ENCODE data around the gene COLEC12. TPM values are rescaled to one million over a fixed set of nuclear protein-coding genes. Genes with fewer than 3 reads are reported as not detected.
"Not testable (repeated sequence)": the region's sequence is repeated elsewhere in the genome, so short reads cannot be mapped to it uniquely, and the experiment has no call there.

Gene COLEC12
- total RNA-seq, 5 donors from 2014 or later (not counting 1 experiment from before 2014, with no cell fraction given): 0.07 to 0.32 TPM; not detected in 3

DNA sequence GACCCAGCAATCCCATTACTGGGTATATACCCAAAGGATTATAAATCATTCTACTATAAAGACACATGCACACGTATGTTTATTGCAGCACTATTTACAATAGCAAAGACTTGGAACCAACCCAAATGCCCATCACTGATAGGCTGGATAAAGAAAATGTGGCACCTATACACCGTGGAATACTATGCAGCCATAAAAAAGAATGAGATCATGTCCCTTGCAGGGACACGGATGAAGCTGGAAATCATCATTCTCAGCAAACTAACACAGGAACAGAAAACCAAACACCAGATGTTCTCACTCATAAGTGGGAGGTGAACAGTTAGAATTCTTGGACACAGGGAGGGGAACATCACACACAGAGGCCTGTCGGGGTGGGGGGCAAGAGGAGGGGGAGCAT lies 210.5 kb downstream of the COLEC12 start:
- not testable (repeated sequence) for ATAC-seq (replicated peaks in 1 of 4)

DNA sequence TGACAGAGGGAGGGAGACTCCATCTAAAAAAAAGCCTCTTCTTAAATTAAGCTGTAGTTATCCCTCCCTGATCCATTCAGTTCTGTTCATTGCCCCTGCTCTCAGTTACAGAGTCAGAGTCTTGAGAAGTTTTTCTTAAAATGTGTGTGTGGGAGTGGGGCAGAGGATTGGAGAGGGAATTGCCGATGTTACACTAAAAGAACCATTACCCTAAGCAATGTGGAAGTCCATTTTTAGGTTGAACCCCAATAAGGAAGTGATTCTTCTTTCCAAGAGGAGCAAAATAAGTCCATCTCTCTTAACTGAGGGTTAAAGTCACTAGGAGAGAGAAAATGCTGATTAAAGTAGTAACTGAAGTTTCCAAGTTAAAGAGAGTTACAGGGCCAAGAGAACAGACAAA lies 211.5 kb downstream of the COLEC12 start:
- DNase-seq (no peak), ATAC-seq (replicated peaks in 1 of 4) (no peak)
- Histone ChIP-seq H3K4me3 (ENCODE audit: control insufficient read depth in 1 of 2, extremely low read depth in 1 of 2, low read length in 1 of 2) (no peak overlapping the region), H3K27ac (ENCODE audit: low read length) (no peak overlapping the region), H3K4me1 (ENCODE audit: control insufficient read depth in 1 of 2, extremely low read depth in 1 of 2, insufficient read depth in 2 of 2, low read length in 2 of 2) (no peaks in the 10 kb centered on the region), H3K9me3 (no peaks in the 10 kb centered on the region), H3K27me3 (replicated peaks in 1 of 2; ENCODE audit: control insufficient read depth in 2 of 2, extremely low read depth in 1 of 2, insufficient read depth in 2 of 2, low read length in 1 of 2) (peaks cover 0 to 6% of the 10 kb centered on the region in 2 experiments), H3K36me3 (ENCODE audit: control insufficient read depth in 2 of 2, extremely low read depth in 1 of 2, insufficient read depth in 1 of 2, low read length in 1 of 2) (no peaks in the 10 kb centered on the region)
- no peaks in the 10 kb centered on the region for H3K9me3 Mint-ChIP-seq
- no peak overlapping the region for H3K27ac Mint-ChIP-seq
- peaks cover 0 to 4% (median 2%) of the 10 kb centered on the region in 3 donors for H3K4me1 Mint-ChIP-seq
- WGBS (ENCODE audit: insufficient coverage): no CpG with 5 or more reads among the region's 1 CpG
- peaks cover 11 to 28% of the 10 kb centered on the region in 2 donors for H3K27me3 Mint-ChIP-seq
- no peak overlapping the region for H3K4me3 Mint-ChIP-seq
- H3K36me3 Mint-ChIP-seq: no peaks in the 10 kb centered on the region
- CTCF ChIA-PET: no interaction called here
- POLR2A ChIA-PET: interaction anchor here in 1 of 2 donors (0.5 kb wide), 1 partner anchor 492 kb away, joined by 4 read pairs; no protein-coding TSS in a partner anchor

More for the DNA sequence above, 210.5 kb downstream of the COLEC12 start:
- DNase-seq; H3K27me3 ChIP-seq (replicated peaks in 1 of 2; ENCODE audit: control insufficient read depth in 2 of 2, extremely low read depth in 1 of 2, insufficient read depth in 2 of 2, low read length in 1 of 2); H3K27ac ChIP-seq (ENCODE audit: low read length); H3K9me3 Mint-ChIP-seq; H3K4me3 Mint-ChIP-seq; H3K36me3 ChIP-seq (ENCODE audit: control insufficient read depth in 2 of 2, extremely low read depth in 1 of 2, insufficient read depth in 1 of 2, low read length in 1 of 2); H3K9me3 ChIP-seq; H3K36me3 Mint-ChIP-seq; CTCF ChIA-PET; H3K4me1 ChIP-seq (ENCODE audit: control insufficient read depth in 1 of 2, extremely low read depth in 1 of 2, insufficient read depth in 2 of 2, low read length in 2 of 2); H3K4me3 ChIP-seq (ENCODE audit: control insufficient read depth in 1 of 2, extremely low read depth in 1 of 2, low read length in 1 of 2); H3K27ac Mint-ChIP-seq; POLR2A ChIA-PET; H3K4me1 Mint-ChIP-seq: not testable (repeated sequence)
- WGBS (ENCODE audit: insufficient coverage): no CpG with 5 or more reads among the region's 4 CpGs
- H3K27me3 Mint-ChIP-seq: peaks cover 11 to 30% of the 10 kb centered on the region in 2 donors

DNA sequence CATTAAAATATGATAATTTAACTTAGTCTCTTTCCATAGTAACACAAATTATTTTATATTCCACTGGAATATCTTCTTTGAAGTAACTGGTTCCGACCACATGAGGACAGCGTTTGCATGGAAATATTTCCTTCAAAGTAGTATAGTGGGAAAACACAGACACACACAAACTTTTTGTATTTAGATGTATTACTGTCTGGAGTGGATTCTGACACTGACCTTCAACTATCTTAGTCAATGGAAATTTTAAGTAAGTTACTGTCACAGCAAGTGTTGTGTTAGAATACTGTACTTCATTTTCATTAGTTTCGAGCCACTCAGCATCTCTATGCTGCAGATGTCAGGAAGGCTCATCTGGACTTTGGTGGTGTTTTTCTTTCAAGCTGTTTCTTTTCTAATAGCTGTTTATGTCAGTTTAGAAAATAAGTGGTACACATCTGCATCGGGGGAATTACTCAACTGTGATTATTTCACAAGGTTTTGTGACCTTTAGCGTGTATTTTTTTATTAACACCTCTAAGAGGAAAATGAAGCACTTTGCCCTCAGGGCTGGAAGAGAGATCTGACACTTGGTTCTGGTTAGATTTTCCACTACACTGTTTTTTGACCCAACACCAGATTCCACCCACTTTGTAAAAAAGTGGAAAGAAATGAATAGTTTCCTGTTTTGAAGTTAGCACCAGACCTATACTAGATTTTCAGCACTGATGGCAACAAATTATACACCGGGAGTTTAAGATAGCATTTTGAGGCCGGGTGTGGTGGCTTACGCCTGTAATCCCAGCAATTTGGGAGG lies 213.8 kb downstream of the COLEC12 start:
- peaks cover 0 to 10% of the 10 kb centered on the region in 2 experiments for H3K27me3 ChIP-seq (replicated peaks in 1 of 2; ENCODE audit: control insufficient read depth in 2 of 2, extremely low read depth in 1 of 2, insufficient read depth in 2 of 2, low read length in 1 of 2)
- no peak overlapping the region for H3K4me3 ChIP-seq (ENCODE audit: control insufficient read depth in 1 of 2, extremely low read depth in 1 of 2, low read length in 1 of 2)
- Mint-ChIP-seq H3K27me3 (peaks cover 10 to 27% of the 10 kb centered on the region in 2 donors), H3K9me3 (no peaks in the 10 kb centered on the region), H3K27ac (no peak overlapping the region), H3K36me3 (no peaks in the 10 kb centered on the region), H3K4me1 (peaks cover 0 to 4% (median 2%) of the 10 kb centered on the region in 3 donors), H3K4me3 (no peak overlapping the region)
- no peak for ATAC-seq (replicated peaks in 1 of 4)
- 66% methylated on average over 4 of the region's 8 CpGs for WGBS (ENCODE audit: insufficient coverage)
- H3K27ac ChIP-seq (ENCODE audit: low read length): no peak overlapping the region
- POLR2A ChIA-PET: no interaction called here
- no peak for DNase-seq
- H3K9me3 ChIP-seq: no peaks in the 10 kb centered on the region
- H3K36me3 ChIP-seq (ENCODE audit: control insufficient read depth in 2 of 2, extremely low read depth in 1 of 2, insufficient read depth in 1 of 2, low read length in 1 of 2): no peaks in the 10 kb centered on the region
- CTCF ChIA-PET: no interaction called here
- no peaks in the 10 kb centered on the region for H3K4me1 ChIP-seq (ENCODE audit: control insufficient read depth in 1 of 2, extremely low read depth in 1 of 2, insufficient read depth in 2 of 2, low read length in 2 of 2)

DNA sequence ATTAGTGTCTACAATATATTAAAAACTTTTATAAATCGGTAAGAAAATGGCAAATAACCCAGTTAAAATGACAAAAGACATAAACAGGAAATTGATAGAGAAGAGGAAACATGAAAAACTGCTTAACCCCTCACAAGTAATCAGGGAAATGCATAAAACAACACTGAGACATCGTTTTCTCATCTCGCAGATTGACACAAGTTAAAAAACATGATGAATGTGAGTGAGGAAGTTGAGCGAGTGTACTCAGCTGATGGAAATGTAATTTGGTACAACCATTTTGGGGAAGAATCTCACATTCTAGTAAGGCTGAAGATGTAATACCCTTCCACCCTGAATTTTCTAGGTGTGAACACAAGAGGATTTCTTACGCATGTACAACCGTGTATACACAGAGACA lies 214.7 kb downstream of the COLEC12 start:
- H3K4me3 ChIP-seq (ENCODE audit: control insufficient read depth in 1 of 2, extremely low read depth in 1 of 2, low read length in 1 of 2): no peak overlapping the region
- Mint-ChIP-seq H3K27me3 (peaks cover 18 to 34% of the 10 kb centered on the region in 2 donors), H3K36me3 (no peaks in the 10 kb centered on the region), H3K4me3 (no peak overlapping the region), H3K27ac (no peak overlapping the region), H3K4me1 (peaks cover 0 to 4% (median 2%) of the 10 kb centered on the region in 3 donors), H3K9me3 (no peaks in the 10 kb centered on the region)
- ATAC-seq (replicated peaks in 1 of 4): no peak
- no peaks in the 10 kb centered on the region for H3K36me3 ChIP-seq (ENCODE audit: control insufficient read depth in 2 of 2, extremely low read depth in 1 of 2, insufficient read depth in 1 of 2, low read length in 1 of 2)
- peaks cover 0 to 8% of the 10 kb centered on the region in 2 experiments for H3K27me3 ChIP-seq (replicated peaks in 1 of 2; ENCODE audit: control insufficient read depth in 2 of 2, extremely low read depth in 1 of 2, insufficient read depth in 2 of 2, low read length in 1 of 2)
- ChIA-PET CTCF (no interaction called here), POLR2A (no interaction called here)
- no CpG with 5 or more reads among the region's 6 CpGs for WGBS (ENCODE audit: insufficient coverage)
- H3K9me3 ChIP-seq: no peaks in the 10 kb centered on the region
- no peak overlapping the region for H3K27ac ChIP-seq (ENCODE audit: low read length)
- H3K4me1 ChIP-seq (ENCODE audit: control insufficient read depth in 1 of 2, extremely low read depth in 1 of 2, insufficient read depth in 2 of 2, low read length in 2 of 2): no peaks in the 10 kb centered on the region
- DNase-seq: no peak

DNA sequence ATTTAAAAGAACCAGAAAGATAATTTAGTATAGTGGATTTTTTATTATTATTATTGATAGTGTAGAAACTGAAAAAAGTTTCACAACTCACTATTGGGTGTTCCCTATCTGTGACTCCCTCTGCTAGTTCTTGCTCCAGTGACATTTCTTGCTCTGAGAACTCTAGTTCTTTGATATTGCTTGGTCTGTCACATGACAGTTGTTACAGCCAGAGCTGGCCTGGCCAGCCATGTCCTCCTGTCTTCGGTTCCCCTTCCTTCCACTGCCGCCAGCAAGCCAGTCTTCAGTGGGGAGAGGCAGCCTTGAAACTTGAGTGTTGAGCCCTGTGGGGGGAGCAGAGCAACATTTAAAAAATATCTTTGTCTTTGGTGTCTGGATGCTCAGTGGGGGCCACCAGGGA lies 225.0 kb downstream of the COLEC12 start:
- Mint-ChIP-seq H3K36me3 (no peaks in the 10 kb centered on the region), H3K4me1 (no peaks in the 10 kb centered on the region), H3K9me3 (peaks cover 0 to 8% (median 0%) of the 10 kb centered on the region in 3 donors), H3K27me3 (peaks cover 4 to 15% of the 10 kb centered on the region in 2 donors), H3K27ac (no peak overlapping the region), H3K4me3 (no peak overlapping the region)
- no CpG with 5 or more reads among the region's 2 CpGs for WGBS (ENCODE audit: insufficient coverage)
- DNase-seq (no peak), ATAC-seq (replicated peaks in 1 of 4) (no peak)
- Histone ChIP-seq H3K4me3 (ENCODE audit: control insufficient read depth in 1 of 2, extremely low read depth in 1 of 2, low read length in 1 of 2) (no peak overlapping the region), H3K4me1 (ENCODE audit: control insufficient read depth in 1 of 2, extremely low read depth in 1 of 2, insufficient read depth in 2 of 2, low read length in 2 of 2) (no peaks in the 10 kb centered on the region), H3K36me3 (ENCODE audit: control insufficient read depth in 2 of 2, extremely low read depth in 1 of 2, insufficient read depth in 1 of 2, low read length in 1 of 2) (no peaks in the 10 kb centered on the region), H3K27me3 (replicated peaks in 1 of 2; ENCODE audit: control insufficient read depth in 2 of 2, extremely low read depth in 1 of 2, insufficient read depth in 2 of 2, low read length in 1 of 2) (peaks cover 0 to 8% of the 10 kb centered on the region in 2 experiments), H3K27ac (ENCODE audit: low read length) (no peak overlapping the region), H3K9me3 (no peaks in the 10 kb centered on the region)
- ChIA-PET CTCF (no interaction called here), POLR2A (no interaction called here)

DNA sequence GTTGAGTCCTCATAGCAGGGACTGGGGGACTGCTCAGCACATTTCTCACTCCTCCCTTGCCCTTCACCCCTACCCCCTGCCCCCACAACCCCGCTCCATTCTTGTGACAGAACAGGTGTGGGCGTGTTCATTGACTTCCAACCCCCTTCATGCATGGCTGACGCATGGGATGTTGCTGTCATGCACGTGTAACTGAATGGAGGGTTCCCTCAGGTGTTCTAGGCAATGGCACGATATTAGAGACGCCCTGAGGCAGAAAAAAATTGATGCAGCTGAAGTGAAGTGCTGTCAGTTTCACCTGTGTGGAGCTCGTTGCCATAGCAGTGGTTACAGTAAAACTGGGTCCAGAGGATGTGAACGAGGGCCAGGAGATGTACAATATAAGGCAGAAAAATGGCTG lies 226.2 kb downstream of the COLEC12 start:
- ATAC-seq (replicated peaks in 1 of 4) (no peak), DNase-seq (no peak)
- peaks cover 0 to 7% of the 10 kb centered on the region in 2 experiments for H3K27me3 ChIP-seq (replicated peaks in 1 of 2; ENCODE audit: control insufficient read depth in 2 of 2, extremely low read depth in 1 of 2, insufficient read depth in 2 of 2, low read length in 1 of 2)
- H3K4me1 Mint-ChIP-seq: peaks cover 6 to 8% (median 6%) of the 10 kb centered on the region in 3 donors
- H3K4me3 ChIP-seq (ENCODE audit: control insufficient read depth in 1 of 2, extremely low read depth in 1 of 2, low read length in 1 of 2): no peak overlapping the region
- CTCF ChIA-PET: no interaction called here
- POLR2A ChIA-PET: no interaction called here
- H3K36me3 Mint-ChIP-seq: no peaks in the 10 kb centered on the region
- no peaks in the 10 kb centered on the region for H3K36me3 ChIP-seq (ENCODE audit: control insufficient read depth in 2 of 2, extremely low read depth in 1 of 2, insufficient read depth in 1 of 2, low read length in 1 of 2)
- peaks cover 0 to 8% (median 0%) of the 10 kb centered on the region in 3 donors for H3K9me3 Mint-ChIP-seq
- no peak overlapping the region for H3K4me3 Mint-ChIP-seq
- 83% methylated on average over 5 of the region's 8 CpGs for WGBS (ENCODE audit: insufficient coverage)
- no peak overlapping the region for H3K27ac Mint-ChIP-seq
- H3K9me3 ChIP-seq: no peaks in the 10 kb centered on the region
- peaks cover 0 to 12% of the 10 kb centered on the region in 2 donors for H3K27me3 Mint-ChIP-seq
- H3K4me1 ChIP-seq (ENCODE audit: control insufficient read depth in 1 of 2, extremely low read depth in 1 of 2, insufficient read depth in 2 of 2, low read length in 2 of 2): no peaks in the 10 kb centered on the region
- H3K27ac ChIP-seq (ENCODE audit: low read length): no peak overlapping the region
